GM19328 (cell line): ENCODE results near the gene GPR152.

Source experiments
- ATAC-seq: cut with Tn5 transposase; IDR thresholded peaks from one replicate; pipeline ENCODE4 v1.9.1; 2021; ENCODE audit warnings: mild to moderate bottlenecking, moderate library complexity; ENCODE audit not compliant: unreplicated experiment

The GPR152 gene

GRCh38 chr11:67401495-67402191 lies 50.9 kb downstream of the GPR152 start, which contains the start of gene PPP1CA:
Gene PPP1CA (minus strand): TSS chr11:67401858. CDS start chr11:67401782, 76 bp downstream.
- peak; percentile 51 for ATAC-seq
